Naive B cell (primary cell): ENCODE results near the gene HOXA7. TPM values are rescaled to one million over a fixed set of nuclear protein-coding genes. Genes with fewer than 3 reads are reported as not detected.

ENCODE experiments used
- ATAC-seq, 2 donors: fragments of 150-1000 bp; cut with Tn5 transposase; 2 replicates each; pipeline ENCODE4 v1.10.0; 2021; ENCODE audit warnings: low read depth in 2 of 2, mild to moderate bottlenecking in 2 of 2, moderate library complexity in 2 of 2
- DNase-seq: peaks from one replicate; pipeline ENCODE4 v3.0.0; 2022
- H3K27ac Mint-ChIP-seq, 6 donors: one replicate each; pipeline ENCODE4 v1.8.0; 2020 to 2022; ENCODE audit warnings: mild to moderate bottlenecking in 6 of 6, mixed read lengths in 6 of 6, moderate library complexity in 5 of 6, inconsistent platforms in 2 of 6
- H3K27me3 Mint-ChIP-seq, 3 donors: one replicate each; pipeline ENCODE4 v1.8.0; 2021 to 2022; ENCODE audit warnings: mixed read lengths in 3 of 3, mild to moderate bottlenecking in 1 of 3
- H3K36me3 Mint-ChIP-seq, 2 donors: one replicate each; pipeline ENCODE4 v1.8.0; 2020 to 2022; ENCODE audit warnings: mixed read lengths in 2 of 2, inconsistent platforms in 1 of 2, mild to moderate bottlenecking in 1 of 2
- H3K4me1 Mint-ChIP-seq, 3 donors: one replicate each; pipeline ENCODE4 v1.8.0; 2020 to 2022; ENCODE audit warnings: mixed read lengths in 3 of 3, inconsistent platforms in 1 of 3, mild to moderate bottlenecking in 1 of 3, moderate library complexity in 1 of 3
- H3K4me3 Mint-ChIP-seq, 8 donors: one replicate each; pipeline ENCODE4 v1.8.0; 2020 to 2022; ENCODE audit warnings: mild to moderate bottlenecking in 8 of 8, mixed read lengths in 8 of 8, moderate library complexity in 8 of 8, inconsistent platforms in 2 of 8
- H3K9me3 Mint-ChIP-seq, 7 donors: one replicate each; pipeline ENCODE4 v1.8.0; 2020 to 2022; ENCODE audit warnings: mixed read lengths in 7 of 7, mild to moderate bottlenecking in 5 of 7, inconsistent platforms in 2 of 7, moderate library complexity in 1 of 7
- polyA plus RNA-seq, 6 donors: library from polyadenylated mRNA; unstranded; fragments of 300-500 nt; fragmentation: Illumina TruSeq; gene quantifications; one replicate each; pipeline ENCODE4 v1.2.3, GENCODE V29; 2021; ENCODE audit warnings: low read depth in 6 of 6

The HOXA7 gene
- polyA plus RNA-seq, 6 donors from 2014 or later: not detected

DNA sequence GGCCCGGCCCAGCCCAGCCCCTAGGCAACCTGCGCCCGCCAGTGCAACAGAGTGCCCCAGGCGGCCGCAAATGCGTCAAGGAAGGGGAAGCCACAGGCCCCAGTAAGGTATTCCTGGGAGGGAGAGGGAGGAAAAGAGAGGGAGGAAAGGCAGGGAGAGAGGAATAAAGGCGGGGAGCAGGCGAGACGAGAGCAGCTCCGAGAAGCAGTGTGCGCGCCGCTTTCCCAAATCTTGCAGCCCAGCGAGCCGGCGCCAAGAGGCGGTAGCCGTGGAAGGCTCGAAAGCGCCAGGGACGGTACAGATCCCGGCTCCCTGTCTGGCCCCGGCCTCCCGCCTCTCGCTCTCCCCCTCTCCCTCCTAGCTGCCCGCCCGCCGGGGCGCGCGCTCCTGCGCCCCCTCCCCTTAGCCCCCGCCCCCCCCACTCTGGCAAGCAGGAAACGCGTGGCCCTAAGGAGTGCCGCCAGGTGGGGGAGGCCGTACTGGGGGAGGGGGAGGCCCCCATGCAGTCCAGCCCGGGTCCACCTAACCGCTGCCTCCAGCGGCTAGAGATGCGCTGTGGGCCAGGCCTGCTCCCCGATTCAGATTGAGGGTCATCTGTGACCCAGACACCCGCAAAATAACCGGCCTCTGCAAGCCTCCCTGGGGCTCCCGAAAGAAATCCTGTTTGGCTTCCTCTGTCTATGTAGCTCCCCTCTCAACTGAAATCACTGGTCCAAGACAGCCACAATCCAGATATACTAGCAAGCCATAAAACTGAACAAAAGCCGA lies 13.4 kb upstream of the HOXA7 start:
- H3K4me3 Mint-ChIP-seq: peak overlapping the region in 2 of 8 donors; percentile 68 to 83
- DNase-seq (no peak), ATAC-seq (no peak)
- H3K9me3 Mint-ChIP-seq: peaks cover 5 to 28% (median 7%) of the 10 kb centered on the region in 7 donors
- peaks cover 27 to 71% (median 45%) of the 10 kb centered on the region in 3 donors for H3K27me3 Mint-ChIP-seq
- H3K36me3 Mint-ChIP-seq: peaks cover 4 to 24% of the 10 kb centered on the region in 2 donors
- H3K27ac Mint-ChIP-seq: peak overlapping the region in 5 of 6 donors; percentile 31 to 91 (median 66)
- H3K4me1 Mint-ChIP-seq: peaks cover 22 to 27% (median 24%) of the 10 kb centered on the region in 3 donors

DNA sequence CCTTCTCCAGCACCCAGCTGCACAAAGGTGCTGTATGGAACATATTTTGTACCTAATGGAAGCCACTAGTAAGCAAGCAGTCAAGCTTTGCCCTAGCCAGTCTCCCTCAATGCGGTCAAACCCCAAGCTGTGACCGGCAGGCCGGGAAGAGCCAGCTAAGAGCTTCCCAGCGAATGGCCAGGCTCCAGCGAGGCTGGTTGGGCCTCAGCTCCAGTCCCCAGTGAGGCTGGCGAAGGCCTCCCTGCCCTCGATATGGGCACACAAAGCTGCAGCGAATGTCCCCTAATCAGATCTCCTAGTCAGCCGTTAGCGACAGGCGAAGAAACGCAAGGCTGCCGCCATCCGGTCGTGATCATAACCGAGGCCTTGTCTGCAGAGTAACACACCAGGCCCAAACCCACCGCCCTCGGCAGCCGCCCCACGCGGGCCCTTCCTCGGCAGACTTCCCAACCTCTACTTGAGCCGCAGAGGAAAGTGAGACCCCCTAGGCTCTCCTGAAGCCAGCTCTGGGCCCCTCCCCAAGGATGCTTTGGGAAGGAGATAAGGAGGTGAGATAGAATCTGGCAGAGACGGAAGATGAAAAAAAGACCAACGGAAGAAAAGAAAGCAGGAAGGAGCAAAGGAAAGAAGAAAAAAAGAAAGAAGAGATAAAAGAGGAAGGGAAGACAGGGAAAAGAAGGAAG lies 11.9 kb upstream of the HOXA7 start:
- peaks cover 32 to 71% (median 54%) of the 10 kb centered on the region in 3 donors for H3K27me3 Mint-ChIP-seq
- H3K9me3 Mint-ChIP-seq: peaks cover 5 to 34% (median 7%) of the 10 kb centered on the region in 7 donors
- peak overlapping the region in 5 of 6 donors; percentile 19 to 97 (median 90) for H3K27ac Mint-ChIP-seq
- peaks cover 4 to 24% of the 10 kb centered on the region in 2 donors for H3K36me3 Mint-ChIP-seq
- no peak for ATAC-seq
- no peak for DNase-seq
- peak overlapping the region; percentile 1 to 87 (median 68) for H3K4me3 Mint-ChIP-seq
- H3K4me1 Mint-ChIP-seq: peaks cover 28 to 32% (median 30%) of the 10 kb centered on the region in 3 donors

DNA sequence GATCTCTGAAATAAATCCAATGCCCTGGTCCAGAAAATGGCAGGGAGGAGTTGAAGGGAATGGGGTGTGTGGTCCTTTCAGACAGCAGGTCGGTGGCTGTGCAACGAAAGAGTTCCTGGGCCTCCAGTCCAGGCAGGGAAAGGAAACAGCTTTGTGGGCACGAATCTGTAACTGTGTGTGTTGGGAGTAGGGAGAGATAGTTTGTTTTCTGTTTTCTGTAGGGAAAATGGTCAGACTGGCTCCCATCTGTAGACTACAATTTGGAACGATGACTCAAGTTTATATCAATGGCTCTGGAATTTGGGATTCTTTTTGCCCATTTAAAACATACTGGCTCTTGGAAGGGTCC lies 11.4 kb upstream of the HOXA7 start:
- no peak for ATAC-seq
- peaks cover 5 to 34% (median 7%) of the 10 kb centered on the region in 7 donors for H3K9me3 Mint-ChIP-seq

DNA sequence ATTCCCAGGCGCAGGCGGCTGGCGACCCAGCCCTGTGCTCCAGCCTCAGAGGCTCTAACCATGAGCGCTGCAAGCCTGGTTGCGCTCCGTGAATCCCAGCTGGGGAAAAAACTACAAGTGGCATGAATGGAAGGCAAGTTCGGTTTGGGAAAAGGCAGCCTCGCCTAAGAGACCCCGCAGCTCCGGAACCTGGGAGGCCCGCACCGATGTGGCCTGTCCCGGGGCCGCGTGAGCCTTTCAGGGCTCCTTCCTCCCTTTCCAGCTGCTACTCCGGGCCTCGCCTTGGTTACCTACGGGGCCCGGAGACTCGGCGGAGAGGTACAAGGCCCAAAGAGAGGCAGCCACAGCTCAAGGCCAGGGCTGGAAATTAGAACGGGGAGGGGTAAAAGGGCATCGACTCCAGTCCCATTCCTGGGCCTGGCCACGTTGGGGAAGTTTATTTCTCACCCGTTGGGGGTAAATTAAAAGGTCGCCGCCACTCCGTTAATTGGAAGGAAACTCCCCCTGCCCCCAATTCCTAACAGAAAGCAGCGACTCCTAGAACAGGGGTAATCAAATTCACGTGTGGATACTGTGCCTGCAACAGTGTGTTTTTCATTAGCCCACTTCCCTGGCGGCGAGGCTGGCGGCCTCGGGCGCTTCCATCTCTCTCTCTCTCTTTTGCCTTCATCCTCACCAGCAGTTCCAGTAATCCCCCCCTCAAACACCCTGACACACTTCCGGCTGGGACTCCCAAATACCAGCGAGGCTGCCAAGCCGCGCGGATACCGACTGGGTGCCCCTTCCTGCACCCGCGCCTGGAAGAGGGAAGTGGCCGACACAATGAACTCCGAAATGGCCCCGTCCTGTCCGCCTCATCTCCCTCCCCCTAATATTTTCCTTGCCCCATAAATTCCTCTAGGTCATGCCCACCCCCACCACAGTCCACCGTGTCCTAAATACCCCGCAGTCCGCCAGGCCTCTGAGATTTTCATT lies 10.3 kb upstream of the HOXA7 start:
- no peak for DNase-seq

More for the DNA sequence above, 11.4 kb upstream of the HOXA7 start:
- no peak for DNase-seq
- Mint-ChIP-seq H3K36me3 (peaks cover 4 to 24% of the 10 kb centered on the region in 2 donors), H3K27ac (peak overlapping the region in 5 of 6 donors; percentile 27 to 97 (median 89)), H3K4me1 (peaks cover 28 to 32% (median 30%) of the 10 kb centered on the region in 3 donors), H3K27me3 (peaks cover 36 to 77% (median 59%) of the 10 kb centered on the region in 3 donors), H3K4me3 (peak overlapping the region in 3 of 8 donors; percentile 60 to 87 (median 76))

DNA sequence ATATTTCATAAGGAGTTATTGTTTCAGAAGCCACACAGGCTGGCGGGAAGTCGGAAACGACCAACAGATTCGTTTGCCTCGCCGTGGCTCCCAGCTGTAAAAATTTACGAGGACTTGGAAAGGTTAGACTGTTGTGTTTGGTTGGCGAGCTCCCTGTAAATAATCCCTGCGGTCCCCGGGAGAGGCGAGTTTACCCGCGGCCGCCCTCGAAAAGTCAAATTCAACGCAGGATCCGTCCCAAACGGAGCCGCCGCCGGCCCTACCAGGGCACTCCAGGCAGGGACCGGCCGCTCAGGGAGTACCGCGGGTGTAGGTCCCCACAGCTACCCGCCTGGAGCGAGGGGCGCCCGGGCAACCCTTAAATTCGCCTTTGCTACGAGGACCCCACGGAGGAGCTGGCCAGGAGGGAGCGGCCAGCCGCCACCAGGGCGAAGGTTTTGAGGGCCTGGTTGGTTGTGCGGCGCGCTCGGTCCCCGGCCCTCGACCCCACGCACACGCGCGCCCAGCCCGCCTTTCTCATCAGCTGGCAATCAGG lies 9.6 kb upstream of the HOXA7 start:
- ATAC-seq (no peak), DNase-seq (no peak)
- H3K9me3 Mint-ChIP-seq: peaks cover 0 to 28% (median 5%) of the 10 kb centered on the region in 7 donors
- H3K36me3 Mint-ChIP-seq: peaks cover 4 to 14% of the 10 kb centered on the region in 2 donors
- peak overlapping the region in 6 of 8 donors; percentile 42 to 66 (median 48) for H3K4me3 Mint-ChIP-seq
- H3K4me1 Mint-ChIP-seq: peaks cover 17 to 21% (median 20%) of the 10 kb centered on the region in 3 donors
- peak overlapping the region in 4 of 6 donors; percentile 86 to 97 (median 88) for H3K27ac Mint-ChIP-seq
- H3K27me3 Mint-ChIP-seq: peaks cover 30 to 74% (median 50%) of the 10 kb centered on the region in 3 donors

More for the DNA sequence above, 10.3 kb upstream of the HOXA7 start:
- H3K27ac Mint-ChIP-seq: peak overlapping the region in 4 of 6 donors; percentile 64 to 98 (median 93)
- H3K9me3 Mint-ChIP-seq: peaks cover 0 to 28% (median 5%) of the 10 kb centered on the region in 7 donors
- peaks cover 21 to 24% (median 23%) of the 10 kb centered on the region in 3 donors for H3K4me1 Mint-ChIP-seq
- ATAC-seq: no peak
- H3K36me3 Mint-ChIP-seq: peaks cover 4 to 17% of the 10 kb centered on the region in 2 donors
- peaks cover 33 to 76% (median 57%) of the 10 kb centered on the region in 3 donors for H3K27me3 Mint-ChIP-seq
- peak overlapping the region in 6 of 8 donors; percentile 16 to 87 (median 60) for H3K4me3 Mint-ChIP-seq

DNA sequence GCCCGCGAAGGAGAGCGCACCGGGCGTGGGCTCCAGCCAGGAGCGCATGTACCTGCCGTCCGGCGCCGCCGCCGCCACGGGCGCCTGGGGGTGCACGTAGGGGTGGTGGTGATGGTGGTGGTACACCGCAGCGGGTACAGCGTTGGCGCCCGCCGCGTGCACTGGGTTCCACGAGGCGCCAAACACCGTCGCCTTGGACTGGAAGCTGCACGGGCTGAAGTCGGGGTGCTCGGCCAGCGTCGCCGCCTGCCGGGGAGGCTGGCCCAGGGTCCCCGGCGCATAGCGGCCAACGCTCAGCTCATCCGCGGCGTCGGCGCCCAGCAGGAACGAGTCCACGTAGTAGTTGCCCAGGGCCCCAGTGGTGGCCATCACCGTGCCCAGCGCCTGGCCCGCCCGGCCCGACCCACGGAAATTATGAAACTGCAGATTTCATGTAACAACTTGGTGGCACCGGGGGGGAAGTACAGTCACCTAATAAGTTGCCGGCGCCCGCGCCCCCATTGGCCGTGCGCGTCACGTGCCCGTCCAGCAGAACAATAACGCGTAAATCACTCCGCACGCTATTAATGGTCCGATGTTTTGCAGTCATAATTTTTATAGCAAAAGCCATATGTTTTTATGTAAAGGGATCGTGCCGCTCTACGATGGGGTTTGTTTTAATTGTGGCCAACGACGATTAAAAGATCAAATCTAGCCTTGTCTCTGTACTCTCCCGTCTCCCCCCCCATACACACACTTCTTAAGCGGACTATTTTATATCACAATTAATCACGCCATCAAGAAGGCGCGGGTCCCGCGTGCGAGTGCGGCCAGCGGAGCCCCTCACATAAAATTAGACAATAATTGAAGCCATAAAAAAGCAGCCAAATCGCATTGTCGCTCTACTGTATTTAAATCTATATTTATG lies 8.9 kb upstream of the HOXA7 start, which contains the start of gene HOXA9:
Gene HOXA9, minus strand, starts transcription at position 449 of the 907 bp plus-strand sequence. Its CDS starts 80 bp downstream, at position 369.
- H3K4me3 Mint-ChIP-seq: peak within 1 kb of the TSS in 7 of 8 donors; percentile 15 to 80 (median 64)
- DNase-seq (no peak), ATAC-seq (no peak)
- peaks cover 0 to 27% (median 5%) of the 10 kb centered on the region in 7 donors for H3K9me3 Mint-ChIP-seq
- peaks cover 4 to 14% of the 10 kb centered on the region in 2 donors for H3K36me3 Mint-ChIP-seq
- H3K4me1 Mint-ChIP-seq: peaks cover 16 to 24% (median 22%) of the 10 kb centered on the region in 3 donors
- peak within 1 kb of the TSS in 4 of 6 donors; percentile 89 to 97 (median 94) for H3K27ac Mint-ChIP-seq
- peaks cover 27 to 72% (median 46%) of the 10 kb centered on the region in 3 donors for H3K27me3 Mint-ChIP-seq

DNA sequence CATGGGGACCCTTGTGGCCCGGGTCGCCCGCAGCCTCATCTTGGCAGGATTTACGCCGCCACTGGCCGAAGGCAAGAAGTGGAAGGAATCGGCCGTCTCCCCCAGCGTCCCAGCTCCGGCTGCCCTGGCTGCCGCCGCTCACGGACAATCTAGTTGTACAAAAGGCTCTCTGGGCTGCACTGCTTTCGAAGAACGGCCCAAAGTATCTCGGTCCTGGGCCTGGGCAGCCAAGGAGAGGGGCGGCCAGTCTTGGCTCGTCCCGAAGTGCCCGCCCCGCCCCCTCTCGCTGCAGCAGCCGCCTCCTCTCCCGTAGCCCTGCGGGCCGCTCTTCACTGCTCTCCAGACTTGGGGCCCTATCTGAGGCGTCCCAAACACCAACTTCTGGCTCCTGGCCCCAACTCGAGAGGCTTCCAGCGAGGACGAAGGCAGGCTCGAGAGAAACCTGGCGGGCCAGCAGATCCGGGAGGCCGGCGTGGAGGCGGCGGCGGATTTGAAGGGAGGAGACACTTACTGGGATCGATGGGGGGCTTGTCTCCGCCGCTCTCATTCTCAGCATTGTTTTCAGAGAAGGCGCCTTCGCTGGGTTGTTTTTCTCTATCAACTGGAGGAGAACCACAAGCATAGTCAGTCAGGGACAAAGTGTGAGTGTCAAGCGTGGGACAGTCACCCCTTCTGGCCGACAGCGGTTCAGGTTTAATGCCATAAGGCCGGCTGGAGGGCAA lies 8.1 kb upstream of the HOXA7 start:
- H3K27me3 Mint-ChIP-seq: peaks cover 29 to 76% (median 49%) of the 10 kb centered on the region in 3 donors
- H3K36me3 Mint-ChIP-seq: peaks cover 4 to 14% of the 10 kb centered on the region in 2 donors
- DNase-seq (no peak), ATAC-seq (no peak)
- peak overlapping the region in 5 of 8 donors; percentile 29 to 80 (median 69) for H3K4me3 Mint-ChIP-seq
- H3K27ac Mint-ChIP-seq: peak overlapping the region in 4 of 6 donors; percentile 79 to 96 (median 93)
- H3K9me3 Mint-ChIP-seq: peaks cover 0 to 26% (median 5%) of the 10 kb centered on the region in 7 donors
- H3K4me1 Mint-ChIP-seq: peaks cover 19 to 30% (median 28%) of the 10 kb centered on the region in 3 donors

DNA sequence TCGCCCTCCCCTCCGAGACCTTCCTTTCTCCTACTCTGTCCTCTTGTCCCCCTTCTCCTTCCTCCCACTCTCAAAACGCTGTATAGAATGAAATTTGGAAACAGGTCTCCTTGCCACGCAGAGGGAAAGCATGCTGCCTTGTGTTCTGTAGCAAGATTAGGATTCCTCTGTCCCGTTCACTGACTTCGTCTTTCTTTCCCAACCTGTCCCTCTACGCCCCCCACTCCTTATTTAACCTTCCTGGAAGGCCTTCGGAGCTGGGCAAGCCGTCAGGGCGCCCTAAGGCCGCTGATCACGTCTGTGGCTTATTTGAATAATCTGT lies 7.5 kb upstream of the HOXA7 start:
- ATAC-seq (no peak), DNase-seq (no peak)
- H3K27ac Mint-ChIP-seq: peak overlapping the region in 4 of 6 donors; percentile 79 to 93 (median 92)
- peak overlapping the region in 4 of 8 donors; percentile 26 to 80 (median 72) for H3K4me3 Mint-ChIP-seq
- H3K4me1 Mint-ChIP-seq: peaks cover 19 to 32% (median 30%) of the 10 kb centered on the region in 3 donors
- H3K9me3 Mint-ChIP-seq: peaks cover 0 to 26% (median 5%) of the 10 kb centered on the region in 7 donors
- peaks cover 31 to 76% (median 51%) of the 10 kb centered on the region in 3 donors for H3K27me3 Mint-ChIP-seq
- peaks cover 4 to 13% of the 10 kb centered on the region in 2 donors for H3K36me3 Mint-ChIP-seq

DNA sequence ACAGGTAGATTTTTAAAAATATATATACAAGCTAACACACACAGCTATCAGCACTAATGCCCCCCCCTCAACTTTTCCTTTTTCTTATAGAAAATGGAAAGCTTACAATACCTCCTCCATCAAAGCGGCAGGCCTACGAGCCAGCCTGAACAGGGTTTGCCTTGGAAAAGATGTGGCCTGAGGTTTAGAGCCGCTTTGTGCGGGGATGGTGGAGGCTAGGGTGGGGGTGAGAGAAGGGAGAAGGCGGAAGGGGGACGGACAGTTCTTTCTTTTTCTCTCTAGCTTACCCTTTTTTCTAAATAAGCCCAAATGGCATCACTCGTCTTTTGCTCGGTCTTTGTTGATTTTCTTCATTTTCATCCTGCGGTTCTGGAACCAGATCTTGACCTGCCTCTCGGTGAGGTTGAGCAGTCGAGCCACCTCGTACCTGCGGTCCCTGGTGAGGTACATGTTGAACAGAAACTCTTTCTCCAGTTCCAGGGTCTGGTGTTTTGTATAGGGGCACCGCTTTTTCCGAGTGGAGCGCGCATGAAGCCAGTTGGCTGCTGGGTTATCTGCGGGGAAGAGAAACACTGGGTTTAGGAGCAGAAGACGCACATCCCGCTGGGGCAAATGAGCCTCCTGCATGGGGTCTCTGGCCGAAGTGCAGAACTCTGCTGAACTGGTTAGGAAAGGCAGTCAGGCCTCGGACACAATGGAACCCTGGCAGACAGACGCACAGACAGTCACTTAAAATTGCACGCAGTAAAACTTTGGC lies 7.0 kb upstream of the HOXA7 start:
- peaks cover 13 to 32% (median 29%) of the 10 kb centered on the region in 3 donors for H3K4me1 Mint-ChIP-seq
- no peak for ATAC-seq
- DNase-seq: no peak
- peaks cover 0 to 25% (median 2%) of the 10 kb centered on the region in 7 donors for H3K9me3 Mint-ChIP-seq
- peak overlapping the region in 4 of 8 donors; percentile 23 to 80 (median 72) for H3K4me3 Mint-ChIP-seq
- peaks cover 31 to 76% (median 51%) of the 10 kb centered on the region in 3 donors for H3K27me3 Mint-ChIP-seq
- peaks cover 4 to 7% of the 10 kb centered on the region in 2 donors for H3K36me3 Mint-ChIP-seq
- peak overlapping the region in 4 of 6 donors; percentile 79 to 93 (median 92) for H3K27ac Mint-ChIP-seq

DNA sequence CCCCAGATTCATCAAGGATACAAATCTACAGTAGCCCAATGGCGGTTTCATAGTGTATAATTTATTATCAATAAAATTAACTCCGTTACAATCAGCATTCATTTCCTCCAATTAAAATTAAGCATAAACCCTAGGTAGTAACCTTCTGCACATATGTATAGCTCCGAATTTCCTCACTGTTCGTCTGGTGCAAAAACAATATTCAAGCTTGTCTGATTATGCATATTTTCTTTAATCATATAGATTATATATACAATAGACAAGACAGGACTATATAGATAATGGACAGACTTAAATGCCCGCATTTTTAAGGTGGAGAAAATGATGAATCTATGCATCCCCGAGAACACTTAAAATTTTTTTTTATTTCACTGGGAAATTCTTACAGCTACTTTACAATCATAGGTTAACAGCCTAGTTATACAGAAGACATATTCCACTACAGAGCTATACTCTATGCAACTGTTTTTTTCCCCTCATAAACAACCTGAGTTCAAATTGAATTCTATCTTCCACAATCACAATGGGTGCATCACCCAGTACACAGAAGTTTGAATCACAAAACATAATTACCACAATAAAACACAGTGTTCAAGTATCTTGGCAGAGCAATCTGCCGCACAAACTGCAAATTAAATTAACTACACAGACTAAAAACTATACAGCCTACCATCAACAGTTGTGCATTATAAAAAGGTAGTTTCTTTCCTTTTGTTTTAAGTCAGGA lies 6.2 kb upstream of the HOXA7 start:
- Mint-ChIP-seq H3K4me3 (peak overlapping the region in 2 of 8 donors; percentile 64 to 80), H3K9me3 (peaks cover 0 to 27% (median 5%) of the 10 kb centered on the region in 7 donors), H3K27me3 (peaks cover 37 to 76% (median 56%) of the 10 kb centered on the region in 3 donors), H3K4me1 (peaks cover 20 to 38% (median 32%) of the 10 kb centered on the region in 3 donors), H3K27ac (peak overlapping the region in 2 of 6 donors; percentile 83 to 93), H3K36me3 (peaks cover 4 to 11% of the 10 kb centered on the region in 2 donors)
- no peak for ATAC-seq
- DNase-seq: no peak
